ENCODE results near the gene KIF6.

DNA sequence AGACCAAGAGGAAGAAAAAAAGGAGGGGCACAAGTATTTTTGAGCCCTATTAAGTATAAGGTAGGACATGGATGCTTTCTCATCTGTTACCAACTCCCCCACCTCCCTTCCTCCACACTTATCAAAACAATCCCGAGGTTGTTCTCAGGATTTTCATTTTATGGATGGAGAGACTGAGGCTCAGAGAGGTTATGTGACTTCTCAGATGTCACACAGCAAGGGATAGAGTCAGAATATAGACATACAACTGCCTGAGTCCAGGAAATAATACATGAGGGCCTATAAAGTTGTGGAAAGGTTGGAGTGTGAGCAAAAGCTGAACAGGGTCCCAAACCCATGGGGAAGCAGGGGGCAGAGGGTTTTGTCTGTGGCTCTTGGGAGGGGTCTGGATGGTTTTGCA lies 430.3 kb downstream of the KIF6 start:
- TF ChIP-seq POLR2AphosphoS5 (IDR thresholded peaks at IDR 0.05; ENCODE audit: borderline replicate concordance, low read depth, low read length): no peak
- TF ChIP-seq EZH2 (IDR thresholded peaks at IDR 0.05): no peak
- TF ChIP-seq FOXP2 (optimal IDR thresholded peaks at IDR 0.05; ENCODE audit: control extremely low read depth, extremely low read length, insufficient read depth): no peak
